T-helper 2 cell treated with Interferon-gamma antibody and Interleukin-4, amounts not matched to agents 100 ng/mL and 5 ng/mL, for 36 hours (primary cell): ENCODE results near the gene OR11L1. TPM values are rescaled to one million over a fixed set of nuclear protein-coding genes. Genes with fewer than 3 reads are reported as not detected.

Experiments used
- intact Hi-C: fragments of 100-400 bp; cut with micrococcal nuclease; formaldehyde crosslinking; loops from one replicate; pipeline ENCODE4 v1.15.1; 2023
- total RNA-seq: library from RNA; stranded (reverse); gene quantifications from 2 replicates; pipeline ENCODE4 v1.2.3, GENCODE V29; 2022

OR11L1 gene, protein sequence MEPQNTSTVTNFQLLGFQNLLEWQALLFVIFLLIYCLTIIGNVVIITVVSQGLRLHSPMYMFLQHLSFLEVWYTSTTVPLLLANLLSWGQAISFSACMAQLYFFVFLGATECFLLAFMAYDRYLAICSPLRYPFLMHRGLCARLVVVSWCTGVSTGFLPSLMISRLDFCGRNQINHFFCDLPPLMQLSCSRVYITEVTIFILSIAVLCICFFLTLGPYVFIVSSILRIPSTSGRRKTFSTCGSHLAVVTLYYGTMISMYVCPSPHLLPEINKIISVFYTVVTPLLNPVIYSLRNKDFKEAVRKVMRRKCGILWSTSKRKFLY
- not detected in 2 replicates for total RNA-seq

DNA sequence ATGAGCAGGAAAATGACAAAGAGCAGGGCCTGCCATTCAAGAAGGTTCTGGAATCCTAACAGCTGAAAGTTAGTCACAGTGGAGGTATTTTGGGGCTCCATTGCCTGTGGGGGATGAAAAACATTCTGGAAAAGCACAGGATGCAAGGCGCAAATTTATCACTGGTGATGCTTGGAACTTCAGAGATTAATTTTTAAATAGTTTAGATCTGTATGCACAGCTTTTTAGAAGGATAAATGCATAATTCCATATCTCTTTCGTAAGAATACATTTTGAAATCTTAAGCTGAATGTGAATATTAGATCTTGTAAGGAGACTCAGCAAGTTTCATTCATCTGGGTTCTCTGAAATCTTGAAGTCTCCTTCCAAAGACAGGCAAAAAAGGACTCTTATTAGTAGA, at the start of gene OR11L1:
Gene OR11L1 (minus strand): TSS at position 101 of the 400 bp plus-strand sequence. CDS start 0 bp downstream, at position 101.
- intact Hi-C loops: no loop called here

DNA sequence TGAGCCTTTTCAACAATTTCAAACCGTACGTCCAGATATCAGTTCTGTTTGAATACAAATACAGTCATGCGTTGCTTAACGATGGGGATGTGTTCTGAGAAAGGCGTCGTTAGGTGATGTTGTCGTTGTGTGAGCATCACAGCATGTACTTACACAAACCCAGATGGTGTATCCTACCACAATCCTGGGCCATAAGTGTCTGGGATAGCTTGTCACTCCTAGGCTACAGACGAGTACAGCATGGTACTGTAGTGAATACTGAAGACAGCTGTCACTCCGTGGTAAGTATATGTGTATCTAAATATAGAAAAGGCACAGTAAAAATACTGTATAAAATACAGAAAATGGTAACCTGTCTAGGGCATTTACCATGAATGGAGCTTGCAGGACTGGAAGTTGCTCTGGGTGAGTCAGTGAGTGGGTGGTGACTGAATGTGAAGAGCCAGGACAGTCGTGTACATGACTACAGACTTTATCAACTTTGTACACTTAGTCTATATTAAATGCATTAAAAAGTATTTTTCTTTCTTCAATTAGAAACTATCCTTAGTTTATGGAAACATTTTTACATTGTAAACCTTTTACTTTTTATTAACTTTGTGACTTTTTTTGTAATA, 43.2 kb upstream of the OR11L1 start:
- intact Hi-C loops: no loop called here

DNA sequence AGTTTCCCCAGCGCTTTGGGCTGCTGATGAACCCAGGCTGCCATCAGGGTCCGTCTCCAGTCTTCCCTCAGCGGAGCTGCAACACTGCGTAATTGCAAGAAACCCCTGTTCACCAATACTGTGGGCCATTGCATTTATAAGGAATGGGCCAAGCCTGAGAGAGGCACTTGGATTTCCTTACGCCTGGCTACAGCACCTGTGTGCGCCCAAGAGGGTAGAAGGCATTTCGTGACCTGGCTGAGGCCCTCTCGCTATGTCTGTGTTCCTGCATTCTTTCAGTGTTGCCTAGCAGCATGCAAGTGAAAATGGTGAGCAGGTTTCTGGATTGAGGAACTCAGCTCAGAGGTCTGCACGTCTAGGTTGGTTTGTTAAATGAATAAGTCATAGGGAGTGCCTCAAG, 41.6 kb upstream of the OR11L1 start:
- intact Hi-C loops: no loop called here

DNA sequence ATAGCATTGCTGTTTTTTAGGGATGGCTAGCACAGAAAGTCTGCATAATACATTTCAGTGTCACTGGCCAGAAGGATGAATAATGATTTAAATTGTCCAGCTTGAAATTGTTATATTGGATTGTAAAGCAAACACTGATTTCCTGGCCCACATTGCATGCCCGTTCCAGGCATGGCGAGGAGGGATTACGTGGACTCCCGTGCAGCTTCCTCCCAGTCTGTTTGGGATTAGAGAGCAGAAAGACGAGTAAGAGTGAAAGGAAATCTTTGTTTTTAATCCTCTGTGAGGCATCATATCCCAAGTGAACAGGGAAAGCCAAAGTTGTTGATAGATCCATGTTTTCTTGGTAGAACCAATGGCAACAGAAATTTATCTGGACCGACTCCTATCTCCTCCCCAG, 23.7 kb upstream of the OR11L1 start:
- intact Hi-C loops: no loop called here

DNA sequence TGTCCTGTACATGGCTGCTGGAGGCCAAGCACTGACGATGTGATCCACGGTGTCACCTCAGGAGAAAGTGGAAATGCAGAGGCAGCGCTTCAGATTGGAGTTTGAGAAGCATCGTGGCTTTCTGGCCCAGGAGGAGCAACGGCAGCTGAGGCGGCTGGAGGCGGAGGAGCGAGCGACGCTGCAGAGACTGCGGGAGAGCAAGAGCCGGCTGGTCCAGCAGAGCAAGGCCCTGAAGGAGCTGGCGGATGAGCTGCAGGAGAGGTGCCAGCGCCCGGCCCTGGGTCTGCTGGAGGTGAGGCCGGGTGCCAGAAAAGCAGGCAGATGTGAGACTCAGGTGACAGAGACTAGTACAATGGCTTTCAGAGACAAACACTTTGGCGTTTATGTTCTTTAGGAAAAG, 22.9 kb upstream of the OR11L1 start:
- intact Hi-C loops: no loop called here

DNA sequence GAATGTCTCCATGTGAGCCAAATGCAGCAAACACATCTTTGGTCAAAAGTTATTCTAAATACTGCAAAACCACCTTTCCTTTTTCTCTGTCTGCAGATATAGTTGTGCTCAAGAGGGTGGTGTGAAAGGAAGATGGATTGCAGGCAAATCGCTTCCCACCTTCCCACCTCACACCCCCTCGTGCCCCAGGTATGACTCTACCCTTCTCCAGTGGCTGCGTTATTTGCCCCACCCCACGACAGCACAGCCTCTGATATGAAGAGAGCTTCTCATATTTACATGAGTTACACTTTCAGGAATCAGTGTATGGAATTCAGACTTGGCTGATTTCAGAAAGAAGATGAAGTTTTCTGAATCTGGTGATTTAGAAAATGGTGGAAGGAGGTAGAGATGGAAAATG, 21.1 kb upstream of the OR11L1 start:
- intact Hi-C loops: no loop called here

DNA sequence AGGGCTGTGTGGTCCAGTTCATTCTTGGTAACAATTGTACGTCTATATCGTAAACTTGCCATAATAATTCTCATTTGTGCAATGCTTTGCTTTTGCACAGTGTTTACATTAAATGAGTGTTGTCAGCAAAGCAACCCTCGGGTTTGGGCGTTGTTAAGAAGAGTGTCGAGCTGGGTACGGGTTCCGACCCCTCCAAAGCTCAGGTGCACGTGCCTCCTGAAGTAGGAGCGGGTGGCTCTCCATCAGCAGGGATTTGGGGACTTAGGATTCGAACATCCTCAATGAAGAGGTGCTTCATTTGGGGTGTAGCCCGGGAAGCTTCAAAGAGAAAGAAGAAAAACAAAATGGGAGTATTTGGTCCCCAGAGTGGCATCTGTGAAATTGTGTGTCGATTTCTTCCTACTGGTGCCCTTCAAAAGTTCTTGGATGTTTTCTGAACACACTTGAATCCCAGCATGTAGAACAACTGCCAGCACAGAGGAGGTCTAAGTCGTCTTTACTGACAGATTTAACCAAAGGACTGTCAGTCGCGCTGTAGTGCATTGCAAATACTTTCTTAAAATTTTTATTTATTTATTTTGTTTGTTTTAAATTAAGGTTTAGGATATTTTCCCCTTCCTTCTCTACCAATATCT, 16.4 kb upstream of the OR11L1 start:
- intact Hi-C loops: loop anchor here (5.0 kb wide), 1 partner anchor 466 kb away; no protein-coding TSS in a partner anchor

DNA sequence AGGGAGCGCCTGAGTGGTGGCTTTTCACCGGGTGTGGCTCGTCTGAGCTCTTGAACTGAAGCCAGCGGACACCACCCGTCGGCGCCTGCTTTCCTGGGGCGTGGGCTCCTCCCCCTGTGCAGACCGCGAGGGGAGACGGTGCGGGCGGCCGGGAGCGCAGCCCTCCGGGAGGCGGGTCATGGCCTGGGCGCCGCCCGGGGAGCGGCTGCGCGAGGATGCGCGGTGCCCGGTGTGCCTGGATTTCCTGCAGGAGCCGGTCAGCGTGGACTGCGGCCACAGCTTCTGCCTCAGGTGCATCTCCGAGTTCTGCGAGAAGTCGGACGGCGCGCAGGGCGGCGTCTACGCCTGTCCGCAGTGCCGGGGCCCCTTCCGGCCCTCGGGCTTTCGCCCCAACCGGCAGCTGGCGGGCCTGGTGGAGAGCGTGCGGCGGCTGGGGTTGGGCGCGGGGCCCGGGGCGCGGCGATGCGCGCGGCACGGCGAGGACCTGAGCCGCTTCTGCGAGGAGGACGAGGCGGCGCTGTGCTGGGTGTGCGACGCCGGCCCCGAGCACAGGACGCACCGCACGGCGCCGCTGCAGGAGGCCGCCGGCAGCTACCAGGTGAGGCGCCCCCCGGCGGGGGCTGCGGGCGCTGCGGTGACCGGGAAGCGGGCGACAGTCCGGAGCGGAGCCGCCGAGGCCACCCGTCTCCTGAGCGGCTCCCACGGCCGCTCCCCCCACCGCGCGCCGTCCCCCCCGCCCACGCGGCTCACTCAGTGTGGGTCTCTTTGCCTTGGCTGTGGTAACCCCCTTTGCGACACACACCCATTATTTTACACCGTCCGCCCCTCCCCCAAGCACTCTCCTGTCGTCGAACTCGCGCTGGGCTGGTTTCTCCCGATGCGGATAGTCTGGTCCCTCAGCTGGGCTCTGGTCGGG, 15.6 kb upstream of the OR11L1 start, which contains the start of gene TRIM58:
Gene TRIM58 (plus strand): TSS at position 119 of the 916 bp plus-strand sequence. CDS start 60 bp downstream, at position 179.
- intact Hi-C loops: loop anchor here (5.0 kb wide), 1 partner anchor 465 kb away; no protein-coding TSS in a partner anchor

DNA sequence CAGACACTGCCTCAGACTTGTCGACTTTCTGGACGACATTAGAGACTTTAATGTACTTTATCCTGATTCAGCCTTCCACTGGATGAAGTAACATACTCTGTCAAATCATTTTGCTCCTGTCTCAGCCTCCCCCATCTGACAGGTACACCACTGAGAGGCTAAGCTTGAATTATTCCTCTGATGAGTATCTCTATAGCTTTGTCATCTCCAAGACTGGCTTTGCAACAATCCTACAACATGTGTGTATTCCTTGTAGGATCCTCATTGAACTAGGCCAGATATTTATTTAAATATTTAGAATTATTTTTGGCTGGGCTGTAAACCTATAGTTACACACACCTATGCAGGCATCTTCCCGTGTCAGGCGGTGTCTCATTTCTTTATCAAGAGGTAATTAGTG, 14.2 kb upstream of the OR11L1 start:
- intact Hi-C loops: loop anchor here (5.0 kb wide), 1 partner anchor 464 kb away; no protein-coding TSS in a partner anchor

DNA sequence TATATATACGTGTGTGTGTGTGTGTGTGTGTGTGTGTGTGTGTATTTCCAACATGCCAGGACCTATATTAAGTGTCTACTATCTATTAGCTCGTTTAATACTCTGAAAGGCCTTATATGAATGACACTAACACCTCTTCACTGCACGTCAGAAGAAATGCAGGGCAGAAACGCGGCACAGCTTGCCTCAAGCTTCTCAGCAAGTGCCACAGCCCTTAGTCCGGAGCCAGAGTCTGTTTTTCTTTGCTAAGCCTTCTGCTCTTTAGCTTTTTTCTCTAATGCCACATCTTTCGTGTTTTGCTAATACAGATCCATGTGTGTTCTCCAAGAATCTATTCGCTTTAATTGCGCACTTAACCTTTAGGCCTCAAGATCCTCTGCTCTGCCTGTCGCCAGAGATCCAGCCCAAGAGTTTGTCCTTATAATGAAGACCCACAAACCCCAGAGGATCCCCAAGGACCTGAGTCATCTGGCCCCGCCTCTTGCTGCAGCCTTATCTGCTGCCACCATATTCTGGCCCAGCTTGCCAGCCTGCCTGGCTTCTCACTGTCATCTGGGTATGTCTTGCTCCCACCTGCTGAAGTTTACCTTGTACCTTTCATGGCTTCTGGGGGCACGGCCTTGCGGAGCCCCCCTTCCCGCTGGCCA, 13.3 kb upstream of the OR11L1 start:
- intact Hi-C loops: loop anchor here (5.0 kb wide), 1 partner anchor 463 kb away; no protein-coding TSS in a partner anchor

DNA sequence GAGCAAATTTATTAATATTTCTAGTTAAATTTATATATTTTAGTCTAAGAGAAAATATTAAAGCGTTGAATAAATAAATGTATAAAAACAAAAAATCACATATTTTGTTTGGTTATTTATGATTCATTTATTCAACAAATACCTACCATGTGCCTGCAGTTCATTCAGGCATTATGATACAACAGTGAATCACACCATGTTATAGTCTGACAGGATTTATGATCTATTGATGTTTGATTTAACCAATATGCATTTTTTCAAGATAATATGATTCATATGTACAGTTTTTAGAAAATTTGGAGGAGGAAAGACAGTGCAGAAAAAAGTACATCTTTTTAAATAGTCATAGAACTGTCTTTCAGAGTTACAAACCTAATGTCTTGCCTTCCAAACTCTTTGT, 7.9 kb upstream of the OR11L1 start:
- intact Hi-C loops: no loop called here

DNA sequence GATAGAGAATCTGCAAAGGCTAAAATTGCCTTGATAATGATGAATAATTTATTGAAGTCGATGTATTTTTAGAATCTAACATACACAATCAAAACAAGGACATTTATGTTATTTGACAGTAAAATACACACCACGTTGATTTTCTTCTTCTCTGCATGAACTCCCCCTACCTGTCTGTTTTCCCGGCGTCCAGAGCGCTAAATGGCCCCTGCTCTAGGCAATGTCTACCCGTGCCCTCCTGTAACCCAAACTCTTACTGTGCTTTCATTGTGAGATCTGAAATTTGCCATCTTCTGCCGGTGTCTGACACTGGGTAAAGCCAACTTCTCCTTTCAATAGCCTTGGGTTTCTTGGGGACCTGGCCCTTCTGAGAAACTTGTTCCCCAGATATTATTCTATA, 6.7 kb upstream of the OR11L1 start:
- intact Hi-C loops: no loop called here

DNA sequence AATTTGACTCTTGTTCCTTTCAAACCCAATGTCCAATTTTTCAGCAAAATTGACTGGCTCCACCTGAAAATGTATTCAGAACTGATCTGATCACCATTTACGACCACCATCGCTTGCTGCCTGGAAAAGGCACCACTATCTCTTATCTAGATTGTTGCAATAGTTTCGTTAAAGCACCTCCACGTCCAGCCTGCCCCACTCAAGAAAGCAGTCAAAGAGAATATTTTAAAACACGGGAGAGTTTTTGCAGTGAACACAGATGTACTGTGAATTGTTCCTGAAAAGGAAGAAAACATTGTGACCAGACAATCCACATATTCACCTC, 4.0 kb upstream of the OR11L1 start:
- intact Hi-C loops: no loop called here

DNA sequence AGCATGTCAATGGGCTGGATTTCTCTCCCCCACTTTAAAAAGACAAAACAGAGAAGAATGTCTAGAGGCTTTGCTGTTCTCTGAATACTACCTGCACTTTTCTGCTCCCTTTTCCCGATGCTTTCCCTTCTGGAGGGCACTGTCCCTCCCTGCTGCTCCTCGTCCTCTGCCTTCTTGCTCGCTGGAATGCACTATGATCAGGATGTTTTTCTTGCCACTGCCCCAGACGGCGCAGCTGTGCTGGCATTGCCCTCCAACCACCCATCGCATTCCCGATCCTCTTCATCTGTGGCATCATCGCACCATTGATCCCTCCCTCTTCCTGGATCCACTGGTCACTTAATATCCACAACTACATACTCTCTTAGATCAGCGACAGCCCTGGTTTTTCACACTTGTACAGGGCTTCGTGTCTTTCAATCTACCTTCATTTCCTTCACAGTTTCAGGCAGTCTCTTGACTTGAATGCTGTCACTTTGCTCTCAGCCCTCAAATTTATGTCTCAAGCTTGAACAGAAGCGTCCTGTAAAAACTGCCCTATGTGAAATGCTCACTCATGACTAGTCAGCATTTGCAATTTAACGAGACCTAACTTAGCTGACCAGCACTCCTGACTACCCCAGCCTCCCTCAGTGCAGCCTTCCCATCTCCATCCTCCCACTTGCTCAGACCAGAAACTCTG, 3.5 kb upstream of the OR11L1 start:
- intact Hi-C loops: no loop called here

DNA sequence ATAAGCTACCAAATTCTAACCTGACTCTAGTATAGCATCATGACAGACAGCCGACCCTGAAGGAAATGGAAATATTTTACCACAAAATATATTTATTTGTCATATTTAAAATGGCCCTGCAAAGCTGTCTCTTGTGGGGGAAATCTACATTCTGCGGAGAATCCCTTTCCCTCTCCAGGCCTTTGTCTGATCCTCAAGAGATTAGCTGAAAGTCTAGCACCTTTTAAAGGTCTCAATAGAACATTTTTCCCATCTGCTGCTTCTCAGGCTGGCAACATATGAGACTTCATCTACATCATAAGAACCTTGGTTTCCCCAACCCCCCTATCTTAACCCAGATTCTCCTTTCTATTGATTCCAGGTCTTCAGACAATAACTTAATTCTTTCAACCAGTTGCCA, 1.7 kb upstream of the OR11L1 start:
- intact Hi-C loops: no loop called here

DNA sequence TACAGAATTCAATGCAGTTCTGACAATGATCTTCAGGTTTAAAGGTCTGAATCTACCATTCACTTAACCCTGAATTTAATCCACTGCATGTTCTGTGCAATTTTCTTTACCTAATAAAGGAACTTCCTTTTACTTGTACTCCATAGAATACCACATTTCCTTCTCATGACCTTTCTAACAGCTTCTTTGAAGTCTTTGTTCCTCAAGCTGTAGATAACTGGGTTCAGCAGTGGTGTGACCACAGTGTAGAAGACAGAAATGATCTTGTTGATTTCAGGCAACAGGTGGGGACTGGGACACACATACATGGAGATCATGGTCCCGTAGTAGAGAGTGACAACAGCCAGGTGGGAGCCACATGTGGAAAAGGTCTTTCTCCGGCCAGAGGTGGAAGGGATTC, 878 bp downstream of the OR11L1 start:
- intact Hi-C loops: no loop called here

DNA sequence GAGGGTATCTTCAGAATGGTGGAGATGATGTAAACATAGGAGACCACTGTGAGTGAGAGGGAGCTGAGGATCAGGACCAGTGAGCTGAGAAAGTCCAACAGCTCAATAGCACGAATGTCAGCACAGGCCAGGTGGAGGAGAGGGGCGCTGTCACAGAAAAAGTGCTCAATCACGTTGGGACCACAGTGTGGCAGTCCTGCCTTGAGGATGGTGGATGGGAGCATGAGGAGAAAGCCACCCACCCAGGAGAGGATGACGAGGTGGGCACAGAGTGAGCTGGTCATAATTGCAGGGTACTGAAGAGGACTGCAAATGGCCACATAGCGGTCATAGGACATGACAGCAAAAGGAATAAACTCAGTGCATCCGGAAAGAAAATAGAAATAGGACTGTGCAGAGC, 8.1 kb downstream of the OR11L1 start:
- intact Hi-C loops: no loop called here

DNA sequence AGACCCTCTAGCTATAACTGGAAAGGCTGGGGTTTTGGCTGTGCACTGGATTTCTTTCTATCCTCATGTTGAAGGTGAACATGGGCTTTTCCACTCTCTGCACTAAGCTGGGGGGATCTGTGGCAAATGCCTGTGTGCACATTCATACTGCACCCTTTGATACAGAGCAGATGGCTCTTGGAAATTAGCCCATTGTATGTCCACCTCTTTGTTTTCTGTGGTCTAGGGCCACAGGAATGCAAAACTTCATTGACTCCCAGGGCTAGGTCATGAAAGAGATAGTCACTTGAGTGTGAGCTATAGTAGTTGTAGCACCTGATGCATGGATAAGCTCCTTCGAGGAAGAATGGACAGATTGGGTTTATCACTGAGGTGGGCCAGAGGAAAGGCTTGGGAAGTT, 12.0 kb downstream of the OR11L1 start:
- intact Hi-C loops: no loop called here

DNA sequence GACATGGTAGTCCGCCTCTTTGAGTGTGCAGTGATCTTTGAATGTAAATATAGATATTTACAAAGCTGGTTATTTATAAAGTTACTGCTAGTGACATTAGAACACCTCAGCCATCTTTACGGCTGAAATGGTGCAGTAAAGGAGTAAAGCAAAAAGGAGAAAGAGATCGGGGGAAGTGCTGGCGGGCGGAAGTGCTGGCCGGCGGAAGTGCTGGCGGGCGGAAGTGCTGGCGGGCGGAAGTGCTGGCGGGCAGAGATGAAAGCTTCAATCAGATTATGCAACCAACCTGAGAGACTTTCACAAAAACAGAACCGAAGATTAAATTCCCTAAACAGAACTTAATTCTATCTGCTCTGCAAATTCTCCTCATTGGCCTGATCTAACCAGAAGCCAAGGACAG, 16.3 kb downstream of the OR11L1 start:
- intact Hi-C loops: no loop called here

DNA sequence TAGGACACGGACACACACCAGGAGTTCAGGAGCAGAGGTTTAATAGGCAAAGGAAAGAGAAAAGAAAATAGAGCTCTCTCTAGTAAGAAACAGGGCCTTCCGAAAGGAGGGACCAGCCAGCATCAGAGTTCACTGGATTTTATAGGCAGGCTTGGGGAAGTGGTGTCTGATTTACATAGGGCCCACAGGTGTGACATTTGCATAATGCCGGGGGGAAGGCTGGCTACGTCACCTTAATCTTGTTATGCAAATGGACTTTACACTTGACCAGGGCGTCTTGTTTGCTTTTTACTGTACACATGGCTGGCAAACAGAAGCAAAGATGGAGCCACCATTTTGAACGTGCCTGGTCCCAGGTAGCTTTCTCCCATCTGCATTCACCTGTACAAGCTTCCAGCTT, 17.7 kb downstream of the OR11L1 start, which contains the start of gene OR14A16:
Gene OR14A16 (minus strand): TSS at position 97 of the 400 bp plus-strand sequence. CDS start 8,390 bp downstream, outside the sequence.
- intact Hi-C loops: no loop called here
